H1 (cell line): ENCODE measurements around the gene OCSTAMP. TPM values are rescaled to one million over a fixed set of nuclear protein-coding genes. Genes with fewer than 3 reads are reported as not detected.

Source experiments
- CTCF ChIA-PET: fragments of 300-600 bp; sonication (Branson Sonifier 250); formaldehyde crosslinking; loops from one replicate; lab custom pipeline; 2021; ENCODE audit not compliant: partially characterized antibody; lab: Charles Lee
- POLR2A ChIA-PET: fragments of 300-600 bp; sonication (Branson Sonifier 250); formaldehyde crosslinking; loops from one replicate; lab custom pipeline; 2021; ENCODE audit warnings: inconsistent platforms; ENCODE audit not compliant: partially characterized antibody; lab: Charles Lee
- DNase-seq, 2 experiments: peaks; one replicate each; pipeline versions ENCODE4 v3.0.0 to v3.0.0-alpha.2; 2010 to 2022; ENCODE audit warnings: low spot score in 2 of 2, low read depth in 1 of 2, mixed read lengths in 1 of 2
- FAIRE-seq: peaks from 2 replicates; lab custom pipeline; 2011; peaks lifted over from hg19 to GRCh38; lab: Jason Lieb, UNC
- H2AFZ ChIP-seq: 2 replicates; pipeline ENCODE4 v1.8.1; 2012; ENCODE audit warnings: low read length, inconsistent platforms
- H2AK5ac ChIP-seq: 2 replicates; pipeline ENCODE4 v1.6.1; 2013; ENCODE audit warnings: low read depth, low read length
- H2BK120ac ChIP-seq: replicated peaks from 2 replicates; pipeline ENCODE3; 2013; ENCODE audit warnings: low read depth, low read length, inconsistent platforms
- H2BK12ac ChIP-seq: 2 replicates; pipeline ENCODE4 v1.6.1; 2013; ENCODE audit warnings: low read depth, low read length
- H2BK15ac ChIP-seq: 2 replicates; pipeline ENCODE4 v1.6.1; 2013; ENCODE audit warnings: low read length
- H2BK20ac ChIP-seq: 2 replicates; pipeline ENCODE4 v1.6.1; 2013; ENCODE audit warnings: low read length
- H2BK5ac ChIP-seq: 2 replicates; pipeline ENCODE4 v1.6.1; 2013; ENCODE audit warnings: low read depth, low read length
- H3K14ac ChIP-seq: 2 replicates; pipeline ENCODE4 v1.6.1; 2013; ENCODE audit warnings: inconsistent platforms; ENCODE audit not compliant: insufficient read length
- H3K18ac ChIP-seq: 2 replicates; pipeline ENCODE4 v1.6.1; 2013; ENCODE audit warnings: low read length; ENCODE audit errors: extremely low read depth
- H3K23ac ChIP-seq: 2 replicates; pipeline ENCODE4 v1.6.1; 2013; ENCODE audit warnings: inconsistent platforms; ENCODE audit not compliant: insufficient read length
- H3K23me2 ChIP-seq: 2 replicates; pipeline ENCODE4 v1.6.1; 2013; ENCODE audit warnings: low read depth, low read length
- H3K27ac ChIP-seq: 2 replicates; pipeline ENCODE4 v1.6.1; 2011; ENCODE audit warnings: low read depth, low read length, inconsistent platforms
- H3K27me3 ChIP-seq, 4 experiments: replicated peaks in 1 of 4; 1 replicate in 1 of 4; 2 replicates in 3 of 4; pipeline versions ENCODE4 v1.6.1 to v1.8.1; 2011 to 2013; ENCODE audit warnings: low read length in 3 of 4, mild to moderate bottlenecking in 3 of 4, inconsistent platforms in 2 of 4, mixed read lengths in 2 of 4, moderate library complexity in 1 of 4; ENCODE audit not compliant: control insufficient read depth in 3 of 4, insufficient read depth in 3 of 4; ENCODE audit errors: extremely low read depth in 1 of 4
- H3K36me3 ChIP-seq, 4 experiments: 2 replicates each; pipeline versions ENCODE4 v1.6.1 to v1.8.1; 2011 to 2013; ENCODE audit warnings: mild to moderate bottlenecking in 4 of 4, low read length in 3 of 4, moderate library complexity in 2 of 4, control low read depth in 1 of 4, inconsistent platforms in 1 of 4; ENCODE audit not compliant: insufficient read depth in 4 of 4, control insufficient read depth in 2 of 4
- H3K4ac ChIP-seq: replicated peaks from 2 replicates; pipeline ENCODE3; 2013; ENCODE audit warnings: low read length, low read depth, mixed read lengths, inconsistent platforms; ENCODE audit not compliant: insufficient read length
- H3K4me1 ChIP-seq, 4 experiments: replicated peaks in 1 of 4; 1 replicate in 1 of 4; 2 replicates in 3 of 4; pipeline versions ENCODE4 v1.6.1 to v1.8.1; 2011 to 2013; ENCODE audit warnings: low read length in 3 of 4, inconsistent platforms in 2 of 4, mixed read lengths in 1 of 4; ENCODE audit not compliant: insufficient read depth in 4 of 4, control insufficient read depth in 3 of 4
- H3K4me2 ChIP-seq, 2 experiments: 2 replicates each; pipeline versions ENCODE4 v1.6.1 to v1.8.1; 2011 to 2013; ENCODE audit warnings: low read depth in 2 of 2, low read length in 2 of 2, control low read depth in 1 of 2, inconsistent platforms in 1 of 2, mild to moderate bottlenecking in 1 of 2; ENCODE audit not compliant: insufficient read depth in 1 of 2
- H3K4me3 ChIP-seq, 4 experiments: fragments of 200-600, 300-600 bp in 1 of 4; sonication (generic), shearing (Covaris generic), sonication (Bioruptor Twin) in 1 of 4; 2 replicates each; pipeline versions ENCODE4 v1.5.1 to v1.8.1; 2011 to 2016; ENCODE audit warnings: low read length in 4 of 4, low read depth in 3 of 4, control low read depth in 2 of 4, inconsistent platforms in 2 of 4, mild to moderate bottlenecking in 2 of 4, mixed read lengths in 1 of 4, moderate library complexity in 1 of 4; ENCODE audit not compliant: insufficient read depth in 2 of 4; ENCODE audit errors: extremely low read depth in 1 of 4
- H3K56ac ChIP-seq: replicated peaks from 2 replicates; pipeline ENCODE3; 2013; ENCODE audit warnings: low read depth, mild to moderate bottlenecking, mixed read lengths, low read length, inconsistent platforms; ENCODE audit not compliant: insufficient read length
- H3K79me1 ChIP-seq: 2 replicates; pipeline ENCODE4 v1.6.1; 2013; ENCODE audit warnings: low read depth, low read length, control low read depth
- H3K79me2 ChIP-seq, 2 experiments: 2 replicates each; pipeline versions ENCODE4 v1.6.1 to v1.8.1; 2012 to 2013; ENCODE audit warnings: low read length in 2 of 2, mild to moderate bottlenecking in 2 of 2, inconsistent platforms in 1 of 2; ENCODE audit not compliant: insufficient read depth in 2 of 2, control insufficient read depth in 1 of 2
- H3K9ac ChIP-seq, 4 experiments: replicated peaks in 1 of 4; 1 replicate in 1 of 4; 2 replicates in 3 of 4; pipeline versions ENCODE4 v1.6.1 to v1.8.1; 2011 to 2013; ENCODE audit warnings: low read depth in 3 of 4, low read length in 3 of 4, control low read depth in 2 of 4, mild to moderate bottlenecking in 2 of 4, moderate library complexity in 2 of 4, inconsistent platforms in 1 of 4; ENCODE audit errors: extremely low read depth in 1 of 4
- H3K9me3 ChIP-seq, 2 experiments: 2 replicates each; pipeline versions ENCODE4 v1.6.1 to v1.8.1; 2012 to 2013; ENCODE audit warnings: mild to moderate bottlenecking in 2 of 2, moderate library complexity in 2 of 2, control low read depth in 1 of 2, inconsistent platforms in 1 of 2, low read depth in 1 of 2, low read length in 1 of 2, mixed read lengths in 1 of 2; ENCODE audit not compliant: insufficient read depth in 2 of 2
- H4K20me1 ChIP-seq, 2 experiments: replicated peaks in 1 of 2; 2 replicates each; pipeline versions ENCODE3 to v1.8.1; 2011 to 2013; ENCODE audit warnings: inconsistent platforms in 2 of 2, low read length in 2 of 2, mild to moderate bottlenecking in 1 of 2; ENCODE audit not compliant: insufficient read depth in 2 of 2, control insufficient read depth in 1 of 2
- H4K5ac ChIP-seq: 2 replicates; pipeline ENCODE4 v1.6.1; 2013; ENCODE audit warnings: low read length, low read depth, mixed read lengths, inconsistent platforms; ENCODE audit not compliant: insufficient read length
- H4K8ac ChIP-seq: 2 replicates; pipeline ENCODE4 v1.8.0; 2013; ENCODE audit warnings: mild to moderate bottlenecking, moderate library complexity, low read length, inconsistent platforms; ENCODE audit not compliant: insufficient read depth; ENCODE audit errors: extremely low read depth
- H4K91ac ChIP-seq: replicated peaks from 2 replicates; pipeline ENCODE3; 2013; ENCODE audit warnings: low read length, mixed read lengths, inconsistent platforms; ENCODE audit not compliant: insufficient read length
- NRF1 ChIP-seq: IDR thresholded peaks from 2 replicates; pipeline ENCODE4 v1.6.1; 2011; ENCODE audit warnings: mild to moderate bottlenecking, low read depth, low read length, improper control_type of control experiment
- TEAD4 ChIP-seq: IDR thresholded peaks from 2 replicates; pipeline ENCODE4 v1.6.1; 2012; ENCODE audit warnings: low read depth, low read length, inconsistent platforms, mixed read lengths
- WGBS, 2 experiments: shearing (Covaris generic) in 1 of 2; methylation state at CpG; one replicate each; pipeline versions ENCODE4 v1.1.6 to v1.1.7; 2013 to 2015; ENCODE audit warnings: low lambda C conversion rate in 2 of 2, mixed read lengths in 2 of 2, inconsistent platforms in 1 of 2, low coverage in 1 of 2, missing lambda C conversion rate in 1 of 2; ENCODE audit not compliant: insufficient replicate concordance in 2 of 2, insufficient coverage in 1 of 2, insufficient read length in 1 of 2; ENCODE audit errors: extremely low coverage in 1 of 2, missing lambda C conversion rate in 1 of 2; 5-methylcytosine and 5-hydroxymethylcytosine counted together
- polyA plus RNA-seq, 7 experiments: library from polyadenylated mRNA; depleted of rRNA in 3 of 7; stranded (reverse) in 5 of 7; unstranded in 2 of 7; fragments of >200 nt in 5 of 7; fragments of 200-250 nt in 2 of 7; gene quantifications; 1 replicate in 5 of 7; 2 replicates in 1 of 7; 4 replicates in 1 of 7; pipeline versions ENCODE4 v1.2.1 to v1.2.3, GENCODE V29; 2011 to 2013; ENCODE audit warnings: missing spikeins in 2 of 7, mixed read lengths in 2 of 7
- total RNA-seq: library from RNA; stranded (reverse); fragmentation: NEBNext Ultra II Directional; extraction: Animal tissue kit (Norgen Biotek cat#: 25700); gene quantifications from 2 replicates; pipeline ENCODE4 v1.2.1, GENCODE V29; 2021

The OCSTAMP gene
- total and polyA plus RNA-seq, 2 of the 8 experiments (the other 6 are each of a cell fraction or from before 2014, with no cell fraction given), result 0.09 to 0.13 TPM

DNA sequence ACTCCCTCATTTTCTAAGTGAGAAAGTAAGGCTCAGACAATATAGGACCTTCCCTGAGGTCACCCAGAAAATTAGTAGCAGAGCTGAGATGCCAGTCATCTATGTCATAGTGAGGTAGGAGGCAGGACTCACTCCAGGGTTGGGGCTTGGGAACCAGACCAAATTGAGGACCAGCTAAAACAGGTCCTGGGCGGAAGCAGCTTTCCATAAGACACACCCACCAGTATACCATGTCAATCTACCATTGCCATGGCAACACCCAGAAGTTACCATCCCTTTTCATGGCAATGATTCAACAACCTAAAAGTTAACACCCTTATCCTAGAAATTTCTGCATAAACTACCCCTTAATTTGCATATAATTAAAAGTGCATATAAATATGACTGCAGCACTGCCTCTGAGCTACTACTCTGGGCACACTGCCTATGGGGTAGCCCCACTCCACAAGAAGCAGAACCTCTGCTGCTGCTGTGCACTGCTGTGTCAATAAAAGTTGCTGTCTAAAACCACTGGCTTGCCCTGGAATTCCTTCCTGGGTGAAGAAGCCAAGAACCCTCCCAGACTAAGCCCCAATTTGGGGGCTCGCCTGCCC, 30.3 kb upstream of the OCSTAMP start:
- Histone ChIP-seq H3K4ac (no peak overlapping the region), H2BK20ac (no peak overlapping the region), H3K4me2 (no peak overlapping the region), H3K27me3 (no peaks in the 10 kb centered on the region), H2BK120ac (no peak overlapping the region), H3K9ac (no peak overlapping the region), H3K4me1 (peaks cover 5 to 17% (median 9%) of the 10 kb centered on the region in 4 experiments; a peak in 6 of 7 replicates), H4K8ac (no peak overlapping the region), H4K5ac (no peak overlapping the region), H3K27ac (no peak overlapping the region), H3K36me3 (no peaks in the 10 kb centered on the region; a peak in 1 of 8 replicates), H3K18ac (no peak overlapping the region), H4K20me1 (no peaks in the 10 kb centered on the region), H3K56ac (no peak overlapping the region), H2BK15ac (no peak overlapping the region), H2AFZ (no peak overlapping the region), H3K23ac (no peak overlapping the region), H3K4me3 (no peak overlapping the region), H4K91ac (no peak overlapping the region), H2AK5ac (no peak overlapping the region), H3K79me2 (no peaks in the 10 kb centered on the region), H2BK12ac (no peak overlapping the region), H3K23me2 (no peaks in the 10 kb centered on the region), H3K14ac (no peak overlapping the region), H3K79me1 (no peaks in the 10 kb centered on the region), H3K9me3 (peaks cover 8 to 10% of the 10 kb centered on the region in 2 experiments), H2BK5ac (no peak overlapping the region)
- POLR2A ChIA-PET, result interaction anchor here (1.1 to 1.2 kb wide), 2 partner anchors 8 to 70 kb away, joined by 3 to 4 read pairs; partner anchors contain the start of gene SLC13A3
- TF ChIP-seq NRF1 (no peak), TEAD4 (0 out of 2 replicates have a peak, but pooled peaks have one; percentile 31)
- WGBS, 2 experiments, result 94% methylated on average over 2 of the region's 2 CpGs; no CpG with 5 or more reads in 1 of the 2 experiments
- CTCF ChIA-PET, result interaction anchor here (1.3 to 4.4 kb wide), 4 partner anchors 8 to 69 kb away, joined by 3 to 17 read pairs (median 5); no protein-coding TSS in a partner anchor
- FAIRE-seq (no peak), DNase-seq (no peak)
